Measurements from ENCODE around the gene CDH6.

GRCh38 chr5:31238497-31238896, 45.0 kb downstream of the CDH6 start:
- no peak for TF ChIP-seq EZH2 (IDR thresholded peaks at IDR 0.05; ENCODE audit: insufficient read depth, low read length)
- no peak for TF ChIP-seq CTCF (IDR thresholded peaks at IDR 0.05; ENCODE audit: insufficient read depth, low read depth, low read length)
